Stimulated activated CD4-positive, alpha-beta T cell treated with anti-CD3 and anti-CD28 coated beads, Interleukin-12 subunit alpha, Interleukin-12 subunit beta, amount 100 ng/mL, for 24 hours (primary cell): ENCODE data around the gene PPP2R3B.
"Not testable (repeated sequence)": the region's sequence is repeated elsewhere in the genome, so short reads cannot be mapped to it uniquely, and the experiment has no call there.

Experiments used
- DNase-seq, 2 experiments: peaks; one replicate each; pipeline ENCODE4 v3.0.0-alpha.2; 2020; ENCODE audit warnings: low read depth in 2 of 2

The PPP2R3B gene

GRCh38 chrX:338836-339400 lies 47.8 kb downstream of the PPP2R3B start:
- DNase-seq = no peak

- no peak for DNase-seq
These were observed 48.3 kb downstream of the PPP2R3B start for GRCh38 chrX:338281-338835.

GRCh38 chrX:337331-337831 lies 49.3 kb downstream of the PPP2R3B start:
- DNase-seq = no peak

GRCh38 chrX:336227-336626 lies 50.5 kb downstream of the PPP2R3B start:
- no peak for DNase-seq

- DNase-seq = no peak
These were observed 51.0 kb downstream of the PPP2R3B start for GRCh38 chrX:335758-336155.

GRCh38 chrX:334971-335757 lies 51.5 kb downstream of the PPP2R3B start:
- DNase-seq = no peak

GRCh38 chrX:334331-334891 lies 52.3 kb downstream of the PPP2R3B start:
- DNase-seq = no peak

- DNase-seq = no peak
These were observed 52.9 kb downstream of the PPP2R3B start for GRCh38 chrX:333611-334311.

GRCh38 chrX:332916-333610 lies 53.6 kb downstream of the PPP2R3B start:
- no peak for DNase-seq

- DNase-seq = no peak
These were observed 54.2 kb downstream of the PPP2R3B start for GRCh38 chrX:332496-332860.

- DNase-seq = no peak
These were observed 54.7 kb downstream of the PPP2R3B start for GRCh38 chrX:331825-332495.

- no peak for DNase-seq
These were observed 55.4 kb downstream of the PPP2R3B start for GRCh38 chrX:331151-331824.

- no peak for DNase-seq
These were observed 56.0 kb downstream of the PPP2R3B start for GRCh38 chrX:330726-331150.

GRCh38 chrX:330141-330725 lies 56.5 kb downstream of the PPP2R3B start:
- not testable (repeated sequence) for DNase-seq

GRCh38 chrX:329291-329910 lies 57.3 kb downstream of the PPP2R3B start:
- no peak for DNase-seq

- no peak for DNase-seq
These were observed 59.0 kb downstream of the PPP2R3B start for GRCh38 chrX:327660-328126.

- DNase-seq = not testable (repeated sequence)
These were observed 62.0 kb downstream of the PPP2R3B start for GRCh38 chrX:324664-325063.

- no peak for DNase-seq
These were observed 62.7 kb downstream of the PPP2R3B start for GRCh38 chrX:323721-324628.
